ENCODE measurements around the gene CCDC158. TPM values are rescaled to one million over a fixed set of nuclear protein-coding genes. Genes with fewer than 3 reads are reported as not detected.

Gene CCDC158
- total and polyA plus RNA-seq, 2 experiments from 2014 or later: 0.21 to 0.27 TPM

- Mint-ChIP-seq H3K4me3 (no peak overlapping the region), H3K9me3 (peaks cover 13% of the 10 kb centered on the region; the same call in 2 of the 3 replicates), H3K4me1 (no peaks in the 10 kb centered on the region), H3K27ac (no peak overlapping the region), H3K27me3 (ENCODE audit: insufficient read depth, low read depth, poor library complexity) (no peaks in the 10 kb centered on the region), H3K36me3 (ENCODE audit: low read depth) (no peaks in the 10 kb centered on the region)
- H3K79me2 ChIP-seq (replicated peaks; ENCODE audit: insufficient read depth): no peaks in the 10 kb centered on the region
- H3K27me3 ChIP-seq (ENCODE audit: insufficient read depth): no peaks in the 10 kb centered on the region
- H3K36me3 ChIP-seq (ENCODE audit: insufficient read depth): no peaks in the 10 kb centered on the region
- H3F3A ChIP-seq (replicated peaks; ENCODE audit: low read depth): no peaks in the 10 kb centered on the region
- no peak for TF ChIP-seq ETS1 (IDR thresholded peaks at IDR 0.05)
- no peak for TF ChIP-seq EZH2 (IDR thresholded peaks at IDR 0.05; ENCODE audit: low read depth, unreplicated experiment)
- TF ChIP-seq JUNB (IDR thresholded peaks at IDR 0.05; ENCODE audit: unreplicated experiment): no peak
- TF ChIP-seq POLR2AphosphoS5 (IDR thresholded peaks at IDR 0.05; ENCODE audit: low read depth): no peak
- TF ChIP-seq NANOG (IDR thresholded peaks at IDR 0.05; ENCODE audit: borderline replicate concordance): no peak
- no peak for TF ChIP-seq STAT1 (IDR thresholded peaks at IDR 0.05; ENCODE audit: unreplicated experiment)
- no peak for TF ChIP-seq REST (IDR thresholded peaks at IDR 0.05; ENCODE audit: unreplicated experiment)
- no peak for TF ChIP-seq EZH2phosphoT487 (IDR thresholded peaks at IDR 0.05; ENCODE audit: unreplicated experiment)
- no peak for TF ChIP-seq CTCF (conservative IDR thresholded peaks at IDR 0.05; ENCODE audit: low read depth in 2 of 2)
- TF ChIP-seq CREB1 (CRISPR knock-in tag; IDR thresholded peaks at IDR 0.05; ENCODE audit: low read depth): no peak
- no peak for TF ChIP-seq ZNF114 (CRISPR knock-in tag; IDR thresholded peaks at IDR 0.05)
- TF ChIP-seq ZNF331 (CRISPR knock-in tag; IDR thresholded peaks at IDR 0.05; ENCODE audit: low read depth): no peak
- no peak for TF ChIP-seq ZNF462 (CRISPR knock-in tag; IDR thresholded peaks at IDR 0.05)
- 0 out of 2 replicates have a peak, but pooled peaks cover 6% of the 10 kb centered on the region for H3K9me2 ChIP-seq (ENCODE audit: insufficient read depth)
- no peak overlapping the region for H2AFZ ChIP-seq
- no peak overlapping the region for H3K27ac ChIP-seq (ENCODE audit: low read depth)
- no peak for DNase-seq (ENCODE audit: low spot score)
- no peaks in the 10 kb centered on the region for H4K20me1 ChIP-seq (replicated peaks; ENCODE audit: insufficient read depth)
- no peak for ATAC-seq
- no peak overlapping the region for H3K4me2 ChIP-seq
- H3K4me3 ChIP-seq: no peak overlapping the region
- H3K4me1 ChIP-seq (ENCODE audit: insufficient read depth): no peaks in the 10 kb centered on the region
These were observed 78.1 kb downstream of the CCDC158 start for GRCh38 chr4:76342803-76343202.
